NCI-H187 treated with DMSO at 0.1 percent for 48 hours (cell line): Measurements from ENCODE around the gene WRAP73.

Experiments used
- DNase-seq: peaks from one replicate; lab custom pipeline; 2025; lab: John Stamatoyannopoulos, UW

The WRAP73 gene

DNA sequence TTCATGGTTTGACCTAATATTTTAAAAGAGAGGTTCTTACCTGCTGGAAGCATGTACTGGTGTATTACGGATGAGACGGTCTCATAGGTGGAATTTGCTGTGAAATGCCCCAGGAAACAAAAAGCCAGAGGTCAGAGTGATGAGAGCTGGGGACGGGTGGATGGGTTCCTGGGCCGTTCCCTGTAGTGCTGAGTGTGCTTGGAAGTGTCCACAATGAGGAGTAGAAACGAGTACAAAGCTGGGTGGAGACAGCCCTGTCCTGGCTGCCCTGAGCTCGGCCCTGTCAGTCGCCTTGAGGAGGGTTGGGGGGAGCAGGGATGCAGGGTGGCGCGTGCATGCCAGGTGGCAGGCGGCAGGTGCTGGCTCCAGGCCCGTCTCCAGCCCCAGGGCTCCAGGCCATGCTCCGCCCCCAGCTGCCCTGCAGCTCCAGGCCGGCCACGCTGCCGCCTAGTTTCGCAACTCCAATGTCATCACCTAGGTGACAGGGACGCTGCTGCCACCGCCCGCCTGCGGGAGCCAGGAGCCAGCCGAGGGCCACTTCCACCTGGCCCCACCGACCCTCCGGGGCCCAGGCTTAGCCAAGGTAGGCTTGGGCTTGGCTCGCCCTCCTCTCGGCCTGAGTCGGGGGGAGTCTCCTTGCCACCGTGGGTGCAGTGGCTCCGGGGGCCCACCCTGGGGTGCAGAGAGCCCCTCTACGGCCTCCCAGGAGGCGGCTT lies 18.8 kb upstream of the WRAP73 start:
- DNase-seq, result no peak

DNA sequence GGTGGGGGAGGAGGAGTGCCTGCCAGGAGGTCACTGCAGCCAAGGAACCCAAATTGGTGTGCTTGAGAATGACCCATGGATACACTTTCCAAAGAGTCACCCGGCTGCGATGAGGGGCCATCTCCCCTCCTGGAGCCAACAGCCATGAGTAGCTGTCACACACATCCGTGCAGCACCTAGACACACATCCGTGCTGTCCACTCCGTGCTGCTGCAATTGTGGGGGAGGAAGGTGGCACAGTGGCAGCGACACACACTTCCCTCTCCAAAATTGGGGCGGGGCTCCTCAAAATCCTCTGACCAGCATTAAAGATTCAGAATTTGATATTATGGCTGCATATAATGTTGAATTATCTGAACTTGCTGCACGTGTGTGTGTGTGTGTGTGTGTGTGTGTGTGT lies 18.2 kb upstream of the WRAP73 start:
- no peak for DNase-seq

DNA sequence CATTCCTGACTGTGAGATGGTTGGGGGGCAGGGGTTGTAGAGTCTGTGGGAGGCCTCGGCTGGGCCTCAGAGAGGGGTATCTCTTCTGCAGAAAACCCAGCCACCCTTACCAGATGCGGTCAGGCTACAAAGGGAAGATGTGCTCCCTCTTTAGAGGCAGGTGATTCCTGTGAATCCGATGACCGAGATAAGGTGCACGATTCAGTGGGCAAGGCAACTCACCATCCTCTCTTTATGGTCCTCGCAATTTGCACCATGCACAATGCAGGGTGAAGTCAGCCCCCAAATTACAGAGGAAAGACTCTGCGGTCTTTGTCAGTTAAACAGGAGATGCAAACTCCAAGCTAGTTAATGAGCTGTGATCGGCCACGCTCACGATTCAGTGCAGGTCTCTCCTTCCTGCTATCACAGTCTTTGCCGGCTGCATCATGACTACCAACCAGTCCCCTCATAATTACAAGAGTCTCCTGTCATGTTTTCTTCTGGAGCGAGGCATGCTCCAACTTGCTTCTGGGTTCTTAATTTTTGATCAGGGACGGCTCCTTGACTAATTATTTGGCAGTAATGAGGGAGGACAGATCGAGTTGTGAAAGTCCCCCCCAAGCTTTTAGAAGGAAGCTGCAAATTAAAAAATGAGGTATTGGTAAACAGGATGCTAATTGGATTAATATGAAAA lies 14.9 kb upstream of the WRAP73 start:
- no peak for DNase-seq

DNA sequence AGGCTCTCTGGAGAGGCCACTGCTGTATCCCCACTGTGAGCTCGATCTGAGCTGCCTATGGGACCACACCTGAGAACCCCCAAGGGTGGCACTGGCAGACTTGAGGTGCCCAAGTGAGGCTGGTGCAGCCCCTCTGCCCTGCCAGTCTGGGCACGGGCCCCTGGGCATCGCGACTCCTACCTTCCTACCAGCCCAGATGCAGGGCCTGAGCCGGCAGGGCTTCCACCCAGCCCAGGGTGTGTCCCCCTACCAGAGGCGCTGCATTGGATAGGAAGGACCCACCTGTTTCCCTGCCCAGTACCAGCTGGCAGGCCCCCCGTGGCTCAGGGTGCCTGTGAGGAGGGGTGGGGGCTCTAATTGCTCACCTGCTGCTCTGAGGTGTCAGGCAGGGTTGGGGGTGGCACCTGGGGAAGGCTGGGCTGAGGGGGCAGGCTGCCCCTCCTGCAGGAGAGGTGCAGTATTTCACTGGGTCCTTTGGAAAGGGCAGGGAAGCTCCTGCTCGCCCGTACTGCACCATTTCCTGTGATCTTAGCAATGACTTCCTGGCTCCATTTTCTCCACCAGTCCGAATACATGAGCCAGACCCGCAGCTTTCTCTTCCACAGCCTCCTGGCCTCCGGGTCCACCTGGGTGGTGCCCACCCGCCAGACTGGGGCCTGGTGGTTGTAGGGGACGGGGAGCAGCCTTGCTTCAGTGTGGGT lies 14.2 kb upstream of the WRAP73 start:
- no peak for DNase-seq

DNA sequence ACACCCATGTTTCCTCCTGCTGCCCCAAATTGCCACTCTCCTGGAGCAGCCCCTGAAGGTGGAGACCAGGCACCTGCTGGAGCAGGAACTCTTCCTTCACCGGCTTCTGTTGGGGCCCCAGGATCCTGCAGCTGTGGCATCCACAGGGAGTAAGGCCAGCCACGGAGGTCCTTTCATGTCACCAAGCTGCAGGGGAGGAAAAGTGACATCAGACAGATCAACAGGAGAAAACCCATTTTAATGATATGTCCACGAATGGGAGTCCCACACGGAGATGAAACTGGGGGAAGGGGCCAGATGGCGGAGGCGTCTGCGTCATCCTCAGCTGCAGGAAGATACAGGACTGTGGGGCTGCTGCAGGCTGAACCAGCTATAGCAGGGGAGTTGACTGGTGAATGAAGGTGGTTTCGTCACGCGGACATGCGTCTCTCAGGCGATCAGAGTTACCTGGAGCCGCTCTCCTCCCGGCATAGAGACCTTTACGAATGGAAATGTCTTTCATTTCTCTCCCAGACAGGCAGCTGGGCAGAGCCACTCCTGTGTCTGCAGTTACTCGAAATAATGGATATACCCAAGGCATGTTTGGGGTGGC lies 12.3 kb upstream of the WRAP73 start:
- DNase-seq, result no peak

DNA sequence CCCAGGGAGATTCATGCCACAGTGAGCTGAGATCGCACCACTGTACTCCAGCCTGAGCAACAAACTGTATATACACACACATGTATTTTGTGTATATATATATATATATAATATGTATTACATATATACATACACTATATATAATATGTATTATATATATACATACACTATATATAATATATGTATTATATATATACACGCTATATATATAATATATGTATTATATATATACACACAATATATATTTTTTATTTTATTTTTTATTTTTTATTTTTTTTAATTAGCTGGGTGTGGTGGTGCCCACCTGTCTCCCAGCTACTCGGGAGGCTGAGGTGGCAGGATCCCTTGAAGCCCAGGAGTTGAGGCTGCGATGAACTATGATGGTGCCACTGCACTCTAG lies 11.7 kb upstream of the WRAP73 start:
- no peak for DNase-seq

DNA sequence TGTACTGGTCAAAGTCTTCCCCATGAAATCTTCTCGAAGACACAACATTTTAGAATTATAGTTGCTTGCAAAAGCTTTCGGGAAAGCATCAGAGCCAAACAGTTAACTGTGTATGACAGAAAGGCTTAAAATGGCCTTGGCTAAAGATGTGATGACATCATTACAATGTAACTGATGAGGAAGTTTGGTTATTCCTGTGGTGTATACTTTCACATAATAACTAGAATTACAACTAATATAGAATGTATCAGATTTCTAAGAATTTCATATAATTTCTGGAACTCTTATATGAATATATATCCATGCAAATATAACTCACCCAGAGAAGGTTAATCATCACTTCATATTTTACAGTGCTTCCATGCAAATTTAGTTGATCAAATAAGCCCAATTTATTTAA lies 10.8 kb upstream of the WRAP73 start:
- DNase-seq, result no peak

DNA sequence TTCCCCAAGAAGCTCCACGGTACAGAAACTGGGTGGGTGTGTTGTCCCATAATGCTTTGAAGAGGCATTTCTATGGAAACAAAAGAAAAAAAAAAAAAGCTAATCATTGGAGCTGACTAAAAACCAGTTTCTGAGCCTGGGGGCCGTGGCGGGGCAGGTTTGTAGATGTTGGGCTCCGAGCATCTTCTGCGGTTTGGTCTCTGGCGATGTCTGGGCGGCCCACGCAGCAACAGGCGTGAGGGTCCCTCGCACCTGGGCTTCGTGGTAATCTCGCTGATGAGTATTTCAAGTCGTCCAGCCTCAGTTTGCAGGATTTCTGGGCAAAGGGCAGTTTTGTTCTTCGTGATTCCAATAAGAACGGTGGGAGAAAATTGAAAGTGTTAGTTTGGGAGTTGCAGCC lies 9.2 kb upstream of the WRAP73 start:
- DNase-seq, result no peak

DNA sequence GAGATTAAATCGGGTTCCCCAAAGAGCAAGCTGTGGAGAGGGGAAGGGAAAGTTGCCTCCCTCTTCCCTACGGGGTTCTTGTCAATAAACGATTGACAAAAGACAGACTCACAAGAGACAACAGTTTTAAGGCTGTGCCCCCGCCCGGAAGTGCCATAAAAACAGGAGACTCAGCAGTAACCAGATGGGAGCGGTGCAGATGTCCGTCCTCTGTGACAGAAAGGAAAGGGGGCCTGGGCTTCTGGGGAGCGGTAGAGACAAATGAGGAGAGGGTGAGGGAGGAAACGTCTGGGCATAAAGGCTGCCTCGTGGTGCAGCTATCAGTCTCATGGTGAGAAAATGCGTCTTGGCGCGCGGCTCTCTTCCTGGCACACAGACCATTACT lies 8.3 kb upstream of the WRAP73 start:
- no peak for DNase-seq

DNA sequence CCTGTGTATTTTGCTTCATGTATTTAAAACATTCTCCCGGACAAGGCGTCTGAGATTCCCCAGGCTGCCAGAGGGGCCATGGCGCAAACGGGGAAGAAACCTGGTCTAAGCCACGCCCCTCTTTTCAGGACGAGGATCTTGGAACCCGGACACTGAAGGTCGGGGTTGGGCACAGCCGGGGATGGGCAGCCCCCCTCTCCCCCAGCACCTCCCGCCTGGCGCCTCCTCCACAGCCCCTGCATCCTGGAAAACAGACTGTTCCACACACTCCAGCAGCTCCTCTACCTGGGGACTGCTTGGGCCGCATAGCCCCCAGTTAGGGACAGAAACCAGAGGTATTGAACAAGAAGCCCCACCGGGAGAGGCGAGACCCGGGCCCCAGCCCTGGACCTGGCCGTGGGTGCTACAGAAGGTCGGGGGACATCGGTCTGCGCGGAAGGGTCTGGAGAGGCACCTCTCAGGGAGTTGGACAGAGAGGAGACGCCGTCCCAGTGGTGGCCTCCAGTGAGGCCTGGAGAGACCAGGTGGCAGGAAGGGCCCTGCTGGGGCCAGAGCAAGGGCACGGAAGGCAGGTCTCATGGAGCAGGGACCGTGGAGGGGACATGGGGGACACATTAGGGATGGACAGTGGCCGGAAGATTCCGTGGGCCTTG lies 7.8 kb upstream of the WRAP73 start:
- no peak for DNase-seq

DNA sequence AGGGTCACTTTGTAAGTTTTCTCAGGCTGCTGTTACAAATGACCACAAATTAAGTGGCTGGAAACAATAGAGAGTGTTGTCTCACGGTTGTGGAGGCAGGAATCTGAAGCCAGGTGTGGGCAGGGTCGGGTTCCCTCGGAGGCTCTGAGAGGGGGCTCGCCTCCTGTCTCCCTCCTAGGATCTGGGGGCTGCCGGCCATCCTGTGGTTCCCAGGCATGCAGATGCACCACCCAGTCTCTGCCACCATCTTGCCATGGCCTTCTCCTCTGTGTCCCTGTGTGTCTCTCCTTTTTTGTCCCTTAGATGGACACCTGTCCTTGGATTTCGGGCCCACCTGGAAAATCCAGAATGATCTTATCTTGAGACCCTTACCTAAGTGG lies 7.2 kb upstream of the WRAP73 start:
- no peak for DNase-seq

DNA sequence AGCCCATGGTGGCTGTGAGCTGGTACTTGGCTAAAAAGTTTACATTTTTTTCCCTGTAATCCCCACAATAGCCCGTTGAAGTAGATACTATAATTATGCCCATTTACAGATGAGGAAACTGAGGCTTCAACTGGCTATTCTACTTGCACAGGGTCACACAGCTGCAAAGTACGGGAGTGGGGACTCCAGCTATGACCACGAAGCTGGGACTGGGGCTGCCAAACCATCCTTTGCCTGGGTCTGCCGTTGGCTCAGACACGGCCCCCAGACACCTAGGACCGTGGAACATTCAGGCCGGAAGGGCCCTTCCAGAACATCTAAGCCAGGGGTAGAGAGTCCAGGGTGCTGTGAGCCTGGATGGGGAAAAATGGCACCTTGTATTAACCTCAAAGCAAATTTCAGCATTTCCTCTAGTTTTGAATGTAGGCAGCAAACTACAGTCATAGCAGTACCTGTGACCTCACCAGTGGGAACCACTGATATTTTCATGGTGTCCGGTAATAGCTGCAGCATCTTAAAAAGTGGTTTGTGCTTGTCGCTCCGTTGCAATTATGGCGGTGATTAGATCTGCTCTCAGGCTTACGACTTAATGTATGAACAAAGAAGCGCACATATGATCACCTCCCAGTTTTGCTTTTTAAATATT lies 6.7 kb upstream of the WRAP73 start:
- DNase-seq, result no peak

DNA sequence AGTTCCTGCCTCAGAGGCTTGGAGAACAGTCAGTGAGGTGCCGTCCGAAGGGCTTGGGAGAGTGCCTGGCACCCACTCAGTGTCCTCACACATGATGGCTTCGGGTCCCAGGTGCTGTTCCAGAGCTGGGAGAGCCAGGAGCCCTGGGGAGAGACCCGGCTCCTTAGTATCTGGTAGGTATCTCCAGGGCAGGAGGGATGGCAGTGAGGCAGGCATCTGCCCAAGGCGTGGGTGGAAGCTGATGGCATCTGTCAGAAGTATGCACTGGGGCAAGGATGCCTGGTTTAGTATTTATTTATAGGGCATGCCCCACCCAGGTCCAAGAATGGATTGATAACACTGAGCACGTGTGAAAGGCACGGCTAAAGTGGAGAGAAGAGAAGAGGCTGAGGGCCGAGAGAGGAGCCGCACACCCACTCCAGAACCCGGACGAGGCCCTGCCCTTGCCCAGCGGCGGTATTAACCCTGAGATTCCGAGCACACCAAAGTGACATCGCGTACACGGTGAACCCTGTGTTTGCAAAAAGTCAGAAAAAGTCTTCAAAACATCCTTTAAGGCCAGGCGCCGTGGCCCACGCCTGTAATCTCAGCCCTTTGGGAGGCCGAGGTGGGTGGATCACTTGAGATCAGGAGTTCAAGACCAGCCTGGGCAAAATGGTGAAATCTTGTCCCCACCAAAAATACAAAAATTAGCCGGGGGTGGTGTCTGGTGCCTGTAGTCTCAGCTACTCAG lies 4.8 kb upstream of the WRAP73 start:
- no peak for DNase-seq

DNA sequence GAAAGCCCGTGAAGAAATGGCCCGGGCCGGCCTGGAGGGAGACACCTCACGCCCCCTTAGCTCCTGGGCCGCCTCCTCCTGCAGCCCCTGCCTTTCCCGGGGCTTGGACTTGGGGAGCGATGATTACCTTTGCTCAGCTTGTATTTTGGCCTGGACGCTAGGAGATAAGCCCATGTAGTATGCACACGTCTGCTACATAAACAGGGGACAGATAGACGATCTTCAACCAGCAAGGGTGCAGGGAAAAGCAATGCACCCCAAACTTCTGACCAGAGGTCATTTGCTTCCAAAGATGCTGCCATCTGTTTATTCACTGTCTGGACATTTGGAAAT lies 3.3 kb upstream of the WRAP73 start:
- no peak for DNase-seq

DNA sequence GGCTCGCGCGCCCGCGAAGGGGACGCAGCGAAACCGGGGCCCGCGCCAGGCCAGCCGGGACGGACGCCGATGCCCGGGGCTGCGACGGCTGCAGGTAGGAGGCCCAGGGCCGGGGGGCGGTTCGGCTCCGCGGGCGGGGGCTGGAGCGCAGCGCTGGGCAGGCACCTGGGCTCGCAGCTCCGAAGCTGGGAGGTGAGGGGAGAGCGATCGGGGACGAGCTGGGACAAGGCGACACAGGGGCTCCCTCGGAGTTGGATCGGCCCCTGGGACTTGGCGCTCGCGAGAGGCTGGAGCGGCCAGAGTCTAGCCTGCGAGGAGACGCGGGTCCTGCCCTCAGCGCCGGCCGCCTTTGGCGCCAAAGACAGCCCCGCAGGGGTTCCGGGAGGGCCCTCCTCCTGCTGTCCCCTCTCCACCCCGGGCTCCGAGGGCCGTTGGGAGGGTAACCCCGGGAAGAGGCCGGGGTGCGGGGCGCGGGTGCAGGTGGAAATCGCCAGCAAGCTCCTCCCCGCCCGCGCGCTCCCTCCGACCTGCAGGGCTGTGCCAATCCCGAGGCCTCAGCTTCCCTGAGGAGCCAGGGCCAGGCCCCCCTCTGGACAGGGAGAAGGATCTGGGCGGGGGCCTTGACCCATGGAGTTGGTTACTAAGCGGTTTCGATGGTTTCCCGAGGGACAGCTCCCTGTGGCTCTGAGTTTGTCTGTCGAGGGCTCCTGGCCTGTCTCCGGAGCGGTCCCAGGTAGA lies 2.8 kb upstream of the WRAP73 start:
- no peak for DNase-seq

DNA sequence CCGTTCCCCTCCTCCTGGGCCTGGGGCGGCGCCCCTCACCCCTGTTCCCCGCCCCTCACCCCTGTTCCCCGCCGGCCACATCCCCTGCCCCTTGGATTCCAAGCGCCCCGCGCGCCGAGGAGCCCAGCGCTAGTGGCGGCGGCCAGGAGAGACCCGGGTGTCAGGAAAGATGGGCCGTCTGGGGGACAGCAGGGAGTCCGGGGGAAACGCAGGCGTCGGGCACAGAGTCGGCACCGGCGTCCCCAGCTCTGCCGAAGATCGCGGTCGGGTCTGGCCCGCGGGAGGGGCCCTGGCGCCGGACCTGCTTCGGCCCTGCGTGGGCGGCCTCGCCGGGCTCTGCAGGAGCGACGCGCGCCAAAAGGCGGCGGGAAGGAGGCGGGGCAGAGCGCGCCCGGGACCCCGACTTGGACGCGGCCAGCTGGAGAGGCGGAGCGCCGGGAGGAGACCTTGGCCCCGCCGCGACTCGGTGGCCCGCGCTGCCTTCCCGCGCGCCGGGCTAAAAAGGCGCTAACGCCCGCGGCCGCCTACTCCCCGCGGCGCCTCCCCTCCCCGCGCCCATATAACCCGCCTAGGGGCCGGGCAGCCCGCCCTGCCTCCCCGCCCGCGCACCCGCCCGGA lies 2.1 kb upstream of the WRAP73 start, which contains the start of gene TP73:
TSS of gene TP73 (plus strand) at position 587 of the 618 bp plus-strand sequence. CDS start 29,850 bp downstream, outside the sequence.
- no peak for DNase-seq

DNA sequence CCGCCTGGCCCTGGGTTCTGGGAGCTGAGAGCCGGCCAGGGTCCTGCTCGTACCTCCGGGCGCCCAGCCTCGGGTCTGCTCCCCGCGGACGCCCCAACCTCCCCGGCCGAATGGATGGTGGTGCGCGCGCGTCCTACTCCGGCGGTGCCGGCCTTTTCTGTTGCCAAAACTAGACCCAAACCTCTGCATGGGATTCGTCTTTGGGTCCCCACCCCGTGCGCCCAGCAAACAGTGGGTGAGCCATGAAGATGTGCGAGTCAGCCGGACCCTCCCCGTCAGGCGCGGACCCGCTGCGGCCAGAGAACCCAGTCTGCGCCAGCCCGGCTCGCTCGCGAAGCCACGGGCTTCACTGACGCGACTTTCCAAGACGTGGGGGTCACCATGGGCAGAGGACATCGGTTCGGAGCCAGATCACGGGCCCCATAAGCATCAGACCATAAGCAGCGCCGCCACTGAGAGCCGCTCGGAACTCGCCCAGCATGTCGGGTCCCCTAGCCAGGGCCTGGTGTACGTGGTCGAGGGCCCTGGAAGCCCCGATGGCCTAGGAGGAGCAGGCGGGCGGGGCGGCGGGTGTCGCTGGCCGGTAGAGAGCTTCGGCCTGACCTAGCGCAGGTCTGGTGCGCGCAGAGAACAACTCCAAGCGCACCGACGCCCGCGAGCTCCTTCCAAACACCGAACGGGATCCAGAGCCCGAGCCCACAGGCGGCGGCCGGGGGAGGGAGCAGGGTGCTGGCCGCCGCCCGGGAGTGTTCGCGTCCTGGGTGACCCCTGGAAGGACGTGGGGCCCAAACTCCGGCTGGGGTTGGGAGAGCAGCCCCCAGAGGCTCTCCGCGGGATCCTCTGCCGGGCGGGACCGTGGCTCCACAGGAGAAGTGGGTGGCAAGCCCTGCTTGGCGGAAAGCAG lies 1.4 kb upstream of the WRAP73 start:
- no peak for DNase-seq

DNA sequence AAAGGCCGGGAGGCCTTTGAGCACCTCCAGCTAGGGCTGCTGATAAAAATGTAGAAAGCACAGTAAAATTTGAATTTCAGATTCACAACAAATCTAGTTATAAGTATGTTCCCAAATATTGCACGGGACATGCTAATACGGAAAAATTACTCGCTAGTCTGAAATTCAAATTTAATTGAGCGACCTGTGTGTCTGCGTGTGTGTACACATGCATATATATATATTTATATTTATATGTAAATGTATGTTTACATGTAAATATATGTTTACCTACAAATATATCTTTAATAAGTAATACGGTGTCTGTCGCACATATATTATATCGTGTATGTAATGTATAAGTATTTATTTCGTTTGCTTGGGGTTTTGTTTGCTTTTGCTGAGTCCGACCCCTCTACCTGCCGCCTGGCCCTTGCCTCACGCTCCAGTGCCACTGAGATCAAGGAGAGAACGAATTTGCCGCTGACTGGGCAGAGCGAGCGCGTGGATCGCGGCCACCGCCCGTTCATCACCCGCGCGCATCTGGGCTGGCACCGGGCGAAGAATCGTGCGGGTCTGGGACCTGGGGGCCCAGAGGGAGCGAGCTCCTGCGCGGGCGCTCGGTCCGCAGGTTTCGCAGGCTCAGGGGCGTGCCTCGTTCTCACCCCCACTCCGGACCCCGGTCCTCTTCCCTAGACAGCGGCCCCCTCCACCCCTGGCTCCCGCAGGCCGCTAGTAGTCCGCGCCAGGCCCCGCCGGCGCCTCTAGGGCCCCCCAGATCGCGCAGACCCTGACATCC lies 534 bp upstream of the WRAP73 start:
- DNase-seq, result no peak
